Brain pericyte (primary cell): Measurements from ENCODE around the gene KLF11.

Experiments used
- DNase-seq: peaks from one replicate; pipeline ENCODE4 v3.0.0-alpha.2; 2012; ENCODE audit warnings: low read depth, low spot score

The KLF11 gene

GRCh38 chr2:10041711-10042110 is 1.6 kb upstream of the KLF11 start:
- DNase-seq = no peak

- DNase-seq = no peak
These were observed 819 bp upstream of the KLF11 start for GRCh38 chr2:10042301-10043161.

GRCh38 chr2:10043906-10044601 is 704 bp downstream of the KLF11 start:
- DNase-seq = no peak

DNA sequence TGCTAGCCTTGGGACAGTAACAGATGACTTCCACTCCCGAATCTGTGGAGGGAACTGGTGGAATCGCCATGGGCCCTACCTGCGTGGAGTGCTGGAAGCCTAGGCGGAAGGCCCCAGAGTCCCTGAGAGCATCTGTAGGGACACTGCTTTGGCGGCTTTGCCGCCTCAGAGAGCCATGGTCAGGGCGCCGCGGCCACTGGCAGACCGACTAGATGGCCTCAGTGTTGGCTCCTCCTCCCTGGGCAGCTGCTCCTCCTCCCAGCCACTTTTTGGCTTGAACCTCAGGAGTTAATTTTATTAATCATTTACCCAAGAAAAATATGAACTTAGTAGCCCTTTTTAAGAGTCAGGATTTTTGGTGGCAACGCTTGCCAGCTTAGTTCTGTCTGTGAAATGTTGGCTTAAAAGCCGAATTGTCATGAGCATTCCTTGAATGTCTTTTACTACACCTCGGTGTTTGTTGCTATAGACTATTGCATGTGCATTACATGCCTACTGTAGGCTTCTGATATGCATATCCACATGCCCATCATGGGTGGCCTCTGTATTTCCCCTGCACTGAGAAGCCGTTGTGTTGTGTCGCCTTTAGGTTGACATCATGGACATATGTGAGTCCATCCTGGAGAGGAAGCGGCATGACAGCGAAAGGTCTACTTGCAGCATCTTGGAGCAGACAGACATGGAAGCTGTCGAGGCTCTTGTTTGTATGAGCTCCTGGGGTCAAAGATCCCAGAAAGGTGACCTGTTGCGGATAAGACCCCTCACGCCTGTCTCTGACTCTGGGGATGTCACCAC is 2.4 kb downstream of the KLF11 start:
- no peak for DNase-seq

DNA sequence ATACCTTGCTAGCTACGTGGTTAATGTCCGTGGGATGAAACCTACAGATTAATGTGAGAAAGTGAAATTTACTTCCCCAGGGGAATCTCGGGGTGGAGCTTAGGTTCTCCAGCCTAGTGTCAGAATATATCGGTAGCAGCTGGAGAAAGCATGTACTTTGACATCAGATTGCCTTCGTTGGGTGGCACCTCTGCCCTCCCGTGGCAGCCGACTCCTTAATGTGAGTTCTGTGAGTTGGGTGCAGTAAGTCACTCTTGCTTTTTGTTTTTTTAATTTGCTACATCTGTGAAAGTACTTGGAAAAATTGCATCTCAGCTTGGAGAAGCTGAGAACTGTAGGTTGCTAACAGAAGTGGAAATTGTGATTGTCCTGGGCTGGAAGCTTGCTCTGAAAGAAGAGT is 3.6 kb downstream of the KLF11 start:
- no peak for DNase-seq

- no peak for DNase-seq
These were observed 4.5 kb downstream of the KLF11 start for GRCh38 chr2:10047616-10048500.

GRCh38 chr2:10048501-10049171 is 5.3 kb downstream of the KLF11 start:
- DNase-seq = no peak

DNA sequence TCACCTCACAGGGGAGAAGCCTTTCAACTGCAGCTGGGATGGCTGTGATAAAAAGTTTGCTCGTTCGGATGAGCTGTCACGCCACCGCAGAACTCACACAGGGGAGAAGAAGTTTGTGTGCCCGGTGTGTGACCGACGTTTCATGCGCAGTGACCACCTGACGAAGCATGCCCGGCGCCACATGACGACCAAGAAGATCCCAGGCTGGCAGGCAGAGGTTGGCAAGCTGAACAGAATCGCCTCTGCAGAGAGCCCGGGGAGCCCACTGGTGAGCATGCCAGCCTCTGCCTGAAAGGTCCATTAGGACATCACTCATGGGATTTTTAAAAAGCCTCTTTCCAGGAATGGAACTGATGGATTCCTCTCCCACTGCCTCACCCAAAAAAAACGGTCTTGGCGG is 8.9 kb downstream of the KLF11 start:
- DNase-seq = no peak

GRCh38 chr2:10053351-10053750 is 10.0 kb downstream of the KLF11 start:
- DNase-seq = no peak

DNA sequence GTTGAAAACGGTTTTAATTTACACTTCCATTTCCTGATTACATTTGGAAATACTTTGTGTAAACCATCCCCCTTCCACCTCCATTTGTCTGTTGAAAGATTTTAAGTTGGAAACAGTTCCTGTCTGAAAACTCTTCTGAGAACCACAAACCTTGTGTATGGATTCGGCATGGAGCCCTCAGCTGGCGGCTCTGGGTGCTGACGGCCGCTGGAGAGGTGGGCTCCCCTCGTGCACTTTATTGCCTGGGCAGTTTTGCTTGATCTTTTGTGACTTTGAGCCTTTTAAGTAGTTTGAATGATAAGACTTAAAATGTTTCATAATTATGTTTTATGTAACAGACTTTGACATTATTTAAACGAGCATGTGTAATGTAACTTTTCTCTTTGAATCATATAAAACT is 11.1 kb downstream of the KLF11 start:
- DNase-seq = no peak

DNA sequence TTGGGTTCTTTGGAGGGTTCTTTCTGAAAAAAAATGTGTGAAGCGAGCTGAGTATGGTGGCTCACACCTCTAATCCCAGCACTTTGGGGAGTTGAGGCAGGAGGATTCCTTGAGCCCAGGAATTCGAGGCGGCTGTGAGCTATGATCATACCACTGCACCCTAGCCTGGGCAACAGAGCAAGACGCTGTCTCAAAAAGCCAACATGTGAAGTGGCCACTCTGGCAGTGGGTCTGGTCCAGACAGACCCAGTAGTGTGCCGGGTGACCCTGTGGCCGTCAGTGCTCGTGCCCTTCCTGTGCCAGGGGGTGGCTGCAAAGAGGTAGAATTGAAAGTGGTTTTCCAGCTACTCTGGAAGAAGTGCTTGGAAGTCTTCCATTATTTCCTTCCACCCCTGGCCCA is 11.6 kb downstream of the KLF11 start:
- DNase-seq = no peak

GRCh38 chr2:10056439-10056838 is 13.1 kb downstream of the KLF11 start:
- no peak for DNase-seq

GRCh38 chr2:10057231-10058107 is 14.1 kb downstream of the KLF11 start:
- DNase-seq = no peak

DNA sequence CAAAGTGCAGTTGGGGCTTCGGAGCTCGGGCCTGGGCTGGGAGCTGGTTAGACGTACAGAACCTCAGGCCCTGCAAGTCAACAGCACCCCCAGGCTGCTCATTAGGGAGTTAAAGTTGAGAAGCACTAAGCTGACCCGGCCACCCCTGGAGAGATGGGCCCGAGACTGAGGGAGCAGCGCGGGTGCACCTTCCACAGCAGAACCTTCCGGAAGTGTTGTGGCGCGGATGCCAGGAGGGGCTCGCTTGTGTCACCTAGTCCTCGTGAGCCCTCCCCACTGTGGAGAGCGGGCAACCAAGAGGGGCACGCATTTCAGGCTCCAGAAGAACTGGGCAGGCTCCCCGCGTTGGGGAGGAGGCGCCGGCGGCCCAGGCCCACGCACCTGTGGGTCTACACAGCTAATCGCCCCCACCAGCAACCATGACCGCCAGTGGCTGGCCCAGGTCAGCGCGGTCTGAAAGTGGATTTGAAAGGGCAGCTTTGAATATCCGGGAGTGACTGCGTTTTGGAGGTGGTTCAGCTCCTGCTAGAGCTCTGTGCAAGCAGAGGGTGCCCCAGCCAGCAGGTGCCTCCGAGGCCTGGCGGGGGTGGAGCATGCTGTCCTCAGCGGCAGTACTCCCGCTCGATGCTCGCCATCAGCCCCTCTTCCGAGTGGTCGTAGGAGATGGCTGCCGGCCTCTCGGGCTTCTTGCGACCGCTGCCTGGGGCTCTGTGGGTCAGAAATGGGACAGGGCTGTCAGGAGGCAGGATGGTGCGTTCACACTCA is 15.1 kb downstream of the KLF11 start:
- no peak for DNase-seq

DNA sequence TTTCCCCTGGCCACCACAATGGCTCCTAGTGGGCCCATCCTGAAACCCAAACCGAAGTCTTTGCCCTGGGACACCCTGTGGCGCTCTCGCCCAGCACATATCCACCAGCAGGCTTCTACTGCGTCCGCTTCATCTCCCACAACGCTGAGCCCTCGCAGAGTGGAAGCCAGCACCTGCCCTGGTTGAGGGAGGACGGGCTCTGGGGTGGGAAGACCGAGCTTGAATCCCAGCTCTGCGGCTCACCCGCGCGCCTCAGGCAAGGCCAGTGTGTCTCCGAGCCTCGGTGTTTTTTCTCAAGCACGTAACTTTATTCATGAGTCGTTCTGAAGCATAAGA is 15.6 kb downstream of the KLF11 start:
- DNase-seq = no peak

GRCh38 chr2:10059552-10060335 is 16.4 kb downstream of the KLF11 start:
- DNase-seq = no peak

DNA sequence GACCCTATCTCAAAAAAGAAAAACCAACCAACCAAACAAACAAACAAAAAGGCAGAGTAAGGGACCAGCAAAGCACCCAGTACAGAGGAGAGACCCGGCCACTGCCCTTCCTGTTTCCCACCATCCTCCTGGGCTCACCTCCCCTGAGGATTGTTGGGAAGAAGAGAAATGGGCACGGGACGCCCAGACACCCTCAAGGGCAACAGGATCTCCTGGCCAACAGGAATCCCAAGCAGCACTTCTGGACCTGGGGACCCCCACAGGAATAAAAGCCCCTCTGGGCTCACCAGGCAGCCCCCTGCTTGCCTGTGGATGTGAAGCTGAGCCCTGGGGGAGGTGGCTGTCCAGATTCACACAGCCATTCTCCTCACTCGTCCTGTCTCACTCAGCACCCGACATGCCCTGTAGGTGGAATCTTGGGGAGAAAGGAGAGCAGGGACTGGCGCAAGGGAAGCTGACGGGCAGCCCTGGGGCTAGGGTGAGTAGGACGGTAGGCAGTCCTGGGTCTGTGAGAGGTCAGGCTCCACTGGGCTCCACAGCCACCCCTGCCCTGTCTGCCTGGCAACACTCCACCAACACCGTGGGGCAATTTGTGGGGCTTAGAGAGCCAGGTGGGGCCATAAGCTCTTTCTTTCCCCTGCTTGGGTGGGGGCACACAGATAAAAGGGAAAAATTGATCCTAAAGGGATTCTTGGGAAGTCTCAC is 18.0 kb downstream of the KLF11 start:
- DNase-seq = no peak

DNA sequence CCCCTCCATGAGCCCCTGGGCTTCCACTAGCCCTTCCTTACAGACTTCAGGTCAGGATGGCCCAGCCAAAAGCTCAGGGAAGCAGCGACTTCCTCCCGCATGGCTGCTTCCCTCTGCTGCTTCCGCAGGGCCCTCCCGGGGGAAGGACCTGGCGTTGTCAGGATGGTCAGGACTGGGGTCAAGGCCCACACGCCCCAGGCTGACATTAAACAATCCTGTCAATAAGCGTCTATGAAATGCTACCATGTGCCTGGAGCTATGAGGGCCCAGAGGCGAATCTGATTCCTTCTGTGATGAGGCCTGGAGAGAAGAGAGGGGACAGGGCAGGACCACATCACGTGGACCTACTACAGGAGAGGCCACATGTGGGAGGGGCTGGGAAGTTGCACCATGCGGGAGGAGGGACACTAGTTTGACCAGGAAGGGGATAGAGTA is 19.6 kb downstream of the KLF11 start:
- no peak for DNase-seq
